Neural cell (in vitro differentiated cells): ENCODE results near the gene RPS6KA2.

Experiments used
- CTCF ChIP-seq: fragments of 450-650 bp; IDR thresholded peaks from 2 replicates; pipeline ENCODE4 v1.5.1; 2014; ENCODE audit warnings: antibody characterized with exemption, mild to moderate bottlenecking, moderate library complexity; ENCODE audit not compliant: poor library complexity, severe bottlenecking
- MXI1 ChIP-seq: fragments of 450-650 bp; conservative IDR thresholded peaks from 2 replicates; pipeline ENCODE4 v1.6.1; 2014; ENCODE audit warnings: antibody characterized with exemption, mild to moderate bottlenecking; ENCODE audit not compliant: poor library complexity, severe bottlenecking
- RAD21 ChIP-seq: fragments of 450-650 bp; conservative IDR thresholded peaks from 2 replicates; pipeline ENCODE4 v1.6.1; 2014; ENCODE audit warnings: antibody characterized with exemption, mild to moderate bottlenecking, moderate library complexity
- SMC3 ChIP-seq: fragments of 450-650 bp; conservative IDR thresholded peaks from 2 replicates; pipeline ENCODE4 v1.6.1; 2014; ENCODE audit warnings: antibody characterized with exemption, mild to moderate bottlenecking, moderate library complexity; ENCODE audit not compliant: poor library complexity
- TAF1 ChIP-seq: IDR thresholded peaks from 2 replicates; pipeline ENCODE4 v1.6.1; 2012; ENCODE audit warnings: low read depth
- TF ChIP-seq, protein P1 (sequence below): IDR thresholded peaks from 2 replicates; pipeline ENCODE4 v1.6.1; 2012; ENCODE audit warnings: borderline replicate concordance

- no peak for TF ChIP-seq CTCF
- TF ChIP-seq, protein P1, sequence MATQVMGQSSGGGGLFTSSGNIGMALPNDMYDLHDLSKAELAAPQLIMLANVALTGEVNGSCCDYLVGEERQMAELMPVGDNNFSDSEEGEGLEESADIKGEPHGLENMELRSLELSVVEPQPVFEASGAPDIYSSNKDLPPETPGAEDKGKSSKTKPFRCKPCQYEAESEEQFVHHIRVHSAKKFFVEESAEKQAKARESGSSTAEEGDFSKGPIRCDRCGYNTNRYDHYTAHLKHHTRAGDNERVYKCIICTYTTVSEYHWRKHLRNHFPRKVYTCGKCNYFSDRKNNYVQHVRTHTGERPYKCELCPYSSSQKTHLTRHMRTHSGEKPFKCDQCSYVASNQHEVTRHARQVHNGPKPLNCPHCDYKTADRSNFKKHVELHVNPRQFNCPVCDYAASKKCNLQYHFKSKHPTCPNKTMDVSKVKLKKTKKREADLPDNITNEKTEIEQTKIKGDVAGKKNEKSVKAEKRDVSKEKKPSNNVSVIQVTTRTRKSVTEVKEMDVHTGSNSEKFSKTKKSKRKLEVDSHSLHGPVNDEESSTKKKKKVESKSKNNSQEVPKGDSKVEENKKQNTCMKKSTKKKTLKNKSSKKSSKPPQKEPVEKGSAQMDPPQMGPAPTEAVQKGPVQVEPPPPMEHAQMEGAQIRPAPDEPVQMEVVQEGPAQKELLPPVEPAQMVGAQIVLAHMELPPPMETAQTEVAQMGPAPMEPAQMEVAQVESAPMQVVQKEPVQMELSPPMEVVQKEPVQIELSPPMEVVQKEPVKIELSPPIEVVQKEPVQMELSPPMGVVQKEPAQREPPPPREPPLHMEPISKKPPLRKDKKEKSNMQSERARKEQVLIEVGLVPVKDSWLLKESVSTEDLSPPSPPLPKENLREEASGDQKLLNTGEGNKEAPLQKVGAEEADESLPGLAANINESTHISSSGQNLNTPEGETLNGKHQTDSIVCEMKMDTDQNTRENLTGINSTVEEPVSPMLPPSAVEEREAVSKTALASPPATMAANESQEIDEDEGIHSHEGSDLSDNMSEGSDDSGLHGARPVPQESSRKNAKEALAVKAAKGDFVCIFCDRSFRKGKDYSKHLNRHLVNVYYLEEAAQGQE, result no peak
- TF ChIP-seq SMC3, result no peak
- no peak for TF ChIP-seq TAF1
- TF ChIP-seq MXI1, result no peak
- no peak for TF ChIP-seq RAD21
Measured at GRCh38 chr6:166440729-166441128, 186.3 kb downstream of the RPS6KA2 start.
